Fibroblast of skin of right quadriceps (primary cell): ENCODE results near the gene EN2.

Experiments
- DNase-seq: peaks from one replicate; pipeline ENCODE4 v3.0.0-alpha.2; 2013

EN2 gene

GRCh38 chr7:155458111-155458877 is at the start of gene EN2:
EN2 (plus strand) TSS chr7:155458129; CDS start chr7:155458378, 249 bp downstream.
- DNase-seq = no peak

- DNase-seq = no peak
These were observed 49.0 kb upstream of the EN2 start for GRCh38 chr7:155408651-155409586.

- DNase-seq = no peak
These were observed 47.9 kb upstream of the EN2 start for GRCh38 chr7:155409980-155410379.

- DNase-seq = no peak
These were observed 47.5 kb upstream of the EN2 start for GRCh38 chr7:155410431-155410830.

GRCh38 chr7:155411718-155412415 is 46.1 kb upstream of the EN2 start:
- DNase-seq = no peak

GRCh38 chr7:155412416-155413253 is 45.3 kb upstream of the EN2 start:
- DNase-seq = peak; percentile 5

GRCh38 chr7:155414547-155415492 is 43.1 kb upstream of the EN2 start:
- DNase-seq = no peak

- DNase-seq = no peak
These were observed 41.1 kb upstream of the EN2 start for GRCh38 chr7:155416646-155417380.

- no peak for DNase-seq
These were observed 39.6 kb upstream of the EN2 start for GRCh38 chr7:155418304-155418703.

- no peak for DNase-seq
These were observed 38.8 kb upstream of the EN2 start for GRCh38 chr7:155418941-155419755.

- no peak for DNase-seq
These were observed 37.8 kb upstream of the EN2 start for GRCh38 chr7:155420116-155420515.

GRCh38 chr7:155422151-155422550 is 35.8 kb upstream of the EN2 start:
- DNase-seq = no peak

- DNase-seq = no peak
These were observed 35.2 kb upstream of the EN2 start for GRCh38 chr7:155422599-155423336.

GRCh38 chr7:155423337-155424285 is 34.3 kb upstream of the EN2 start:
- DNase-seq = no peak

- no peak for DNase-seq
These were observed 33.5 kb upstream of the EN2 start for GRCh38 chr7:155424301-155425010.

GRCh38 chr7:155425011-155425340 is 33.0 kb upstream of the EN2 start:
- no peak for DNase-seq

GRCh38 chr7:155425887-155426286 is 32.0 kb upstream of the EN2 start:
- DNase-seq = no peak
